Smooth muscle cell of the brain vasculature (primary cell): ENCODE results near the gene MOCOS.

ENCODE experiments used
- DNase-seq: peaks from one replicate; pipeline ENCODE4 v3.0.0-alpha.2; 2012; ENCODE audit warnings: low read depth, low spot score

Gene MOCOS

DNA sequence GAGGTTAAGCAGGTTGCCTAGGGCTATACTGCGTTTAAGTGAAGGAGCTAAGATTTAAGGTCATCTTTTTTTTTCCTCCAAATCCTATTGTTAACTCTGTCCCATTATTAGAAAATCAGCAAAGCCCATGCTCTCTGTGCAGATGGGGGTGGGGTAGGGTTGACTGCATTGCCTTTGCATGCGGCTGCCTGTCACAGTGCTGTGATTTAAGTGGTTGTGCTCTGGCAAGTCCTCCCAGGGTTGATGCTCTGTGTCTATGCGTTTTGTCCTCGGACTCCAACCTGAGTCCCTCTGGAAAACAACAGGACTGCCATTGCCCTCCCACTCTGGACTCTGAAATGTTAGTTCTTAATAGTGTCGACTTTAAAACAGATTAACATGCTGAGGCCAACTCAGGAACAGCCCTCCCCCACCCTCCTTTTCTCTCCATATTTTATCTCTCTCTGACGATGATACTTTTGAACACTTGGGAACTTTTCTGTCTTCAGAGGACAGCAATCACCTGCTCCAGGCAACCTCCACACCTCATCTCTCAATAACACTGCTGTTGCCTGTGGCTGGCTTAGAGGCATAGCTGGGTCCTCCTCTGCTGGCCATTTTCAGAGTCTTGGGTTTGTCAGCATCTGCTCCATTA is 116.0 kb downstream of the MOCOS start:
- DNase-seq = no peak

DNA sequence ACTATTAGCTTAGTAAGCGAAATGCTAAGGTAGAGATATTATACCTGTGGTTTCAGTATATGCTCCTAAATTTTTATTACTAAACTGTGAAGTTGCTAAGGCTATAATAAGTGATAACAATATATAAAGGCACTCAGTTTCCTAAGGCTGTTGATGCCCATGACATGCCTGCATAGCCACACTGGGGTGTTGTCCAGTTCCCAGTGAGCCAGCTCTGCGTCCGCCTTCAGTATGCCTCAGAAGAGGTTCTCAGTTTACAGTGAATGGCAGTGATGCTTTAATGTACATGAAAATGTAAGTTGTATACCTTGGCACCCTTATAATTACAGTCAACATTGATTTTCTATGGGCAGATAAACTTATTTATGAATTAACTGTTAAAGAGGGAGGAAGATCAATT is 117.4 kb downstream of the MOCOS start:
- DNase-seq = no peak

DNA sequence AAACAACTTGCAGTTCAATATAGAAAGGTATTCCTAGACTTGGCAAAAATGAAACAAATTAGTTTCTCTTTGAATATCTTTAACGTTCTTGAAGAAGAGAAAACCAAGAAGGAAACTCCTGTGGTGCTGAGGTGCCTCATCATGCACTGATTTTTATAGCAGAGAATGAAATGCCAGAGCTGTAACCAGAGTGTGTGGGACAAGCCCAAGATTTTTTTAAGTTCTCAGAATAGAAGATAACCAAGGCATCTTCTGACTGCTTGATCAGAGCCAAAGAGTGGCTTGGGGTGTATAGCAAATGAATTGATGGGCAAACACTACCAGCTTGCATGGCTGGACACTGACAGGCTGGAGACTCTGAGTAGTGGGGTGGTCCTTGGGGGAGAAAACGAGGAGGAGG is 118.1 kb downstream of the MOCOS start:
- no peak for DNase-seq

GRCh38 chr18:36307513-36307912 is 120.2 kb downstream of the MOCOS start:
- no peak for DNase-seq

GRCh38 chr18:36308711-36309435 is 121.6 kb downstream of the MOCOS start:
- no peak for DNase-seq

DNA sequence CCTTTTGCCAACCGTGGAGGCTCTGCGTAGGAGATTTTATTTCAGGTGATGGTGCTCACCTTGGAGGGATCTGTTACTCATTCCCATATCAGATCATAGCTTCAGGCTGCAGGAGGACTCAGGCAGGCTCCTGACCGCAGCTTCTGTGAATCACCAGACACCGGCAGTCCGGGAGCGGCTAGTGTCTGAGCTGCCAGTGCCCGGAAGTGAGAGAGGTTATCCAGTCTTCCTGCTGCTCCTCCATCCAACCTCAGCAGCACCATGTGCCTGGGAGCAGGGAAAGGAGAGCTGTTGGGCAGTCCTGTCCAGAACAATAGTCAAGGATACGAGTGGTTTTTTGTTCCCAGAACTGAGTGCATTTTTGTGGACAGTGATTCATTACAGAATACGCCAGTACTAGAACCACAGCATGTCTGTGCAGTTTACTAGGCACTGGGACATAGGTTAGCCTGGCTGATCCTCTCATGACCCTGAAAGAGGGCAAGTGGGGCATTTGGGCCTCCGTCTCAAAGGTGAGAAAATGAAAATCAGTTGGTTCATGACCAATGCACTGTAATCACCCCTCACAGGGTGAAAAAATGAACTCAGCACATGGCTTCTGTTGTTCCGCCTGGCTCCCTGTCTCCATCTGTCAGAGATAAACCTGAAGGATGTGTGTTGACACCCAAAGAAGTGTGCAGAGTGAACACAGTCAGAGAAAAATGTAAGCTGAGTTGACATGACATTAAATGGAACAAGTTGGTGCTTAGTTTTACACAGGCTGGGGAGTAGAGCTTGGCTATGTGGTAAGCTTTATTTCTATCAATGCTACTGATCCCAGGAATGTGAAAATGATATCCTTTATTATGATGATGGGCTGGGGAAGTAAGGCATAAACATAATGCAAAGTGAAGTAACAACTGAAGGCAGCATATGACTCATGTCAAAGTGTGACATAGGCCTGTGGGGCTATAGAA is 122.4 kb downstream of the MOCOS start:
- peak; percentile 57 for DNase-seq

- DNase-seq = no peak
Measured at GRCh38 chr18:36311026-36311570, 123.8 kb downstream of the MOCOS start.

- no peak for DNase-seq
Measured at GRCh38 chr18:36312806-36313395, 125.6 kb downstream of the MOCOS start.

- no peak for DNase-seq
Measured at GRCh38 chr18:36314098-36314497, 126.8 kb downstream of the MOCOS start.

GRCh38 chr18:36314754-36315153 is 127.5 kb downstream of the MOCOS start:
- peak; percentile 13 for DNase-seq

GRCh38 chr18:36315736-36316135 is 128.4 kb downstream of the MOCOS start:
- DNase-seq = no peak

DNA sequence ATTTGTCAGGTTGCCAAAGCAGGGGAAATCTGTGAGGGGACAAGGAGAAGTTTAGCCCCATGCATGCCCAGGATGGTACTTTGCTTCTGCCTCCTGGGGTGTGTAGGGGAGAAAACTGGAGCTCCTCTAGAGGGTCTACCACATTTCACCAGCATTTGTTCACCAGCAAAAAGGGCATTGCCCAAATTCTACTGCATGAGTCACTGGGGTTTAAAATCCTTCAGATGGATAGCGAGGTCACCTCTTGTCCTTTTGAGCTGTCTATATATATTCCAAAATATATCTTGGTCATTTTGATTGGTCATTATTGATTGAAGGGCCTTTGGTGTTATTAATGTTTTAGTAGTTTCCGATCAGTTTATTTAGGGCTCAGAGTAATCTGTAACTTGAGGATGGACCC is 128.9 kb downstream of the MOCOS start:
- no peak for DNase-seq
